B cell (primary cell): Measurements from ENCODE around the gene WEE1.

Source experiments
- CTCF ChIP-seq: fragments of 200-600 bp; IDR thresholded peaks from one replicate; pipeline ENCODE4 v1.8.0; 2022; ENCODE audit warnings: antibody characterized with exemption, mild to moderate bottlenecking
- EZH2 ChIP-seq: IDR thresholded peaks from 2 replicates; pipeline ENCODE4 v1.6.1; 2012; ENCODE audit warnings: borderline replicate concordance, low read depth, mild to moderate bottlenecking, moderate library complexity, low read length; ENCODE audit not compliant: insufficient read depth, poor library complexity, severe bottlenecking

- no peak for TF ChIP-seq CTCF
- TF ChIP-seq EZH2: no peak
These were observed 1.7 kb upstream of the WEE1 start for GRCh38 chr11:9571763-9572115.
